Activated CD4-positive, CD25-positive, alpha-beta regulatory T cell treated with anti-CD3 and anti-CD28 coated beads, Interleukin-2, amount 50 U/mL, for 24 hours (primary cell): ENCODE data around the gene CCR6.
"Not testable (repeated sequence)": the region's sequence is repeated elsewhere in the genome, so short reads cannot be mapped to it uniquely, and the experiment has no call there.

Experiments used
- ATAC-seq, 2 donors: fragments of 150-1000 bp; cut with Tn5 transposase; one replicate each; pipeline ENCODE4 v1.10.0; 2021; ENCODE audit warnings: mild to moderate bottlenecking in 1 of 2, moderate library complexity in 1 of 2

Gene CCR6

GRCh38 chr6:167178896-167179655 lies 56.2 kb downstream of the CCR6 start:
- ATAC-seq = not testable (repeated sequence)

- ATAC-seq = not testable (repeated sequence)
Measured at GRCh38 chr6:167180086-167180485, 57.2 kb downstream of the CCR6 start.

- ATAC-seq = not testable (repeated sequence)
Measured at GRCh38 chr6:167181351-167181750, 58.5 kb downstream of the CCR6 start.

- peak in 1 of 2 donors; percentile 73 for ATAC-seq
Measured at GRCh38 chr6:167182913-167183314, 60.0 kb downstream of the CCR6 start.

GRCh38 chr6:167185101-167185500 lies 62.2 kb downstream of the CCR6 start:
- ATAC-seq = not testable (repeated sequence)

- not testable (repeated sequence) for ATAC-seq
Measured at GRCh38 chr6:167187275-167187674, 64.4 kb downstream of the CCR6 start.
